ENCODE results near the gene IVNS1ABP. TPM values are rescaled to one million over a fixed set of nuclear protein-coding genes. Genes with fewer than 3 reads are reported as not detected.

The IVNS1ABP gene
- polyA plus RNA-seq, 1 donor: 68.0 TPM

DNA sequence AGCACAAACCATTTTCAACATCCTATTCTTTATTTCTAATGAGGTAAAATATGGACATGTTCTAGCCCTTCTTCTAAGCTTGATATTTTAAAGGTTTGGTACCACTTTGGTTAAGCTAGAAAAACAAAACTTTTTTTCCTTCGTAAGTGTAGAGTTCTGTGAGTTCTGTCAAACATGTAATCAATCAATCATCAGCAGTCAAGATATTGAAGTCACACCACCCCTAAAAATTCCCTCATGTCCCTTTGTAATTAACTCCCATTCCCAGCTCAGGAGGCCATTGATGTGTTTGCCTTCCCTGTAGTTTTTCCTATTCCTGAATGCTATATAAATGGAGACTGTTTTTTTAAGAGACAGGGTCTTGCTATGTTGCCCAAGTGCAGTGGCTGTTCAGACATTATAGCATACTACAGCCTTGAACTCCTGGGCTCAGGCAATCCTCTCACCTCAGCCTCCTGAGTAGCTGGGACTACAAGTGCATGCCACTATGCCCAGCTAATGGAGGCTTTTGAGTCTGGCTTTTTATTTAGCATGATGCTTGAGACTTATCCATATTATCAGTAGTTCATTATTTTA lies 23.0 kb downstream of the IVNS1ABP start:
- no peak for DNase-seq (ENCODE audit: low read depth)

DNA sequence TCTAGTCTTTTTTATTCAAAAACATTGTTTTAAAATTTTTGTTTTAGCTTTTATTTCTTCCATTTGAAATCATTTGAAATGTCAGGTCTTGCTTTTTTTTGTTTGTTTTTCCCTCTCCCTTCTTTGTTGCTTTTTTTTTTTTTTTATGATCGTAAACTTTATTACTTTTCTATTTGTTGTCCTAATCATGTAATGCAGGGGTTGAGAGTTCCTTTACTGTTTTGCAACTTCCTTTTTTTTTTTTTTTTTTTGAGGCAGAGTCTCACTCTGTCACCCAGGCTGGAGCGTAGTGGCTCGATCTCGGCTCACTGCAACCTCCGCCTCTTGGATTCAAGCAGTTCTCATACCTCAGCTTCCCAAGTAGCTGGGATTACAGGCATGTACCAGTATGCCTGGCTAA lies 24.8 kb downstream of the IVNS1ABP start:
- DNase-seq (ENCODE audit: low read depth): no peak

DNA sequence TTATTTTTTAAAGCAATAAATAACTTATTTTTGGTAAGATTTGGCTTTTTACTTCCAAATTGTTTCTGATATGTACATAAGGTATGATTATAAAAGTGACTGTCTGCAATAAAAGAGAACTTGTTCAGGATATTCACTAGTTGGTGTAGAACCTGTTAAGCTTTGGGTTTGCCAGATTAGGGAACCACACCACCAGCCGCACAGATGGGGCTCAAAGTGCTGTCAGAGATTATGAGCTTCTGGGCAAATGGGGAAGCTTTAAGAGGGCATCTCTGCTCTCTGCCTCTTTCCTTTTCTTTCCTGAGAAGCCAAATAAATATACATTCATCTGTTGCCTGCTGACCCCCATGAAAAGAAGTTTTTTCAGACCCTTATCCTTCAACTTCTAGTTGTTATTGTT lies 25.4 kb downstream of the IVNS1ABP start:
- DNase-seq (ENCODE audit: low read depth): no peak

DNA sequence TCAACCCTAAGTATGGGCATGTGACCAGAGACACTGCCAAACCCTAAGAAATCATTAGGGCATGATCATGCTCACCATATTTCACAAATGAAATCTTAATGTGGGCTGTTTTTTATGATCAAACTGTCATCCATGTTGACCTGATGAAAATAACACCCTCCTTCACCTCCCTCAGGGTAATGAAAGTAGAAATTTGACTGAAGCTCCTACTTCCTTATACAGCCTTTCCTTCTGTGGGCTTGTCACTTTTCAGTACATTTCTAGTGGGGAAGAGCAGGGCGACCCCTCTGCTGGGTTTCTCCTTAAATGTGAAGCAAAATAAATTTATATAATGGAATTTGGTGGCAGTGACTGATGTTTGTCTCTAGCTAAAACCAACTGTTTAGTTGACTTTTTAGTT lies 25.9 kb downstream of the IVNS1ABP start:
- no peak for DNase-seq (ENCODE audit: low read depth)

DNA sequence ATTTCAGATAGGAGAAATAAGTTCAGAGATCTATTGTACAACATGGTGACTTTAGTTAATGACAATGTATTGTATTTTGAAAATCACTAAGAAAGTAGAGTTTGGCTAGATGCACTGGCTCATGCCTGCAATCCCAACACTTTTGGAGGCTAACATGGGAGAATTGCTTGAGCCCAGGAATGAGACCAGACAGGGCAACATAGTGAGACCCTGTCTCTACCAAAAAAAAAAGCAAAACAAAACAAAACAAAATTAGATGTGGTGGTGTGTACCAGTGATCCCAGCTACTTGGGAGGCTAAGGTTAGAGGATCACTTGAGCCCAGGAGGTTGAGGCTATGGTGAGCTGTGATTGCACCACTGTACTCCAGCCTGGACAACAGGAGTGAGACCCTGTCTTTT lies 27.2 kb downstream of the IVNS1ABP start:
- DNase-seq (ENCODE audit: low read depth): no peak

DNA sequence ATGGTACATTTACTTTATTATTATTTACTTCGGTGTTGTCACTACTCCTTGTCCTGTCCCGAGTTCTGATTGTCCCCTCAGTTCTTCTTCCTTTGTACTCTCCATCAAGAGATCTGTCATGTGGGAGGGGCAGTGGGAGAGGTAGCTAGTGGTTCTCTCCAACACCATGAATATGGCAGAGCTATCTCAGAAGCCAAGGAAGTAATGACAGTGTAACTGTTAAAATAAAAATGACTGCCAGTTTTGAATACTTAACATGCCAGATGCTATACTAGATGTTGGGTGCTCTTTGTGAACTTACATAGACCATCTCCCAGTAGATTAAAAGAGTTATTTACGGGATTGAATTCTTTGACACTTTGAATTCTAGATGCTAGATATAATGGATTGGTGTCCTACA lies 28.6 kb downstream of the IVNS1ABP start:
- no peak for DNase-seq (ENCODE audit: low read depth)

DNA sequence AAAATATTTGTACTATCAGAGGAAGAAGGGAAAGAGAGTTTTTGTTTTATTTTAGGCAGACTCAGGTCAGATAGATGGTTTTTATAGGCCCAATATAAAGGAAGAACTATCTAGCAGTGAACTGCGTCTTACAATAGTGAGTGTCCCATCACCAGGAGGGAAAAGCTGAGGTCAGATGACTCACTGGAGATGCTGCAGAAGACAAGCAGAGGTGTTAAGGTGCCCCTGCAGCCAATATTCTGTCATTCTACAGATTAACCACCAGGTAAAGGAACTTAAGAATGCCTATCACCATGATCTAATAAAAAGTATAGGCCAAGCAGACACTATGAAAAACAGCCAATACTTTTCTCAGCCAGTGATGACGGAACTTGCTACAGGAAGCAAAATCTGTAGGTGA lies 29.6 kb downstream of the IVNS1ABP start:
- DNase-seq (ENCODE audit: low read depth): no peak

DNA sequence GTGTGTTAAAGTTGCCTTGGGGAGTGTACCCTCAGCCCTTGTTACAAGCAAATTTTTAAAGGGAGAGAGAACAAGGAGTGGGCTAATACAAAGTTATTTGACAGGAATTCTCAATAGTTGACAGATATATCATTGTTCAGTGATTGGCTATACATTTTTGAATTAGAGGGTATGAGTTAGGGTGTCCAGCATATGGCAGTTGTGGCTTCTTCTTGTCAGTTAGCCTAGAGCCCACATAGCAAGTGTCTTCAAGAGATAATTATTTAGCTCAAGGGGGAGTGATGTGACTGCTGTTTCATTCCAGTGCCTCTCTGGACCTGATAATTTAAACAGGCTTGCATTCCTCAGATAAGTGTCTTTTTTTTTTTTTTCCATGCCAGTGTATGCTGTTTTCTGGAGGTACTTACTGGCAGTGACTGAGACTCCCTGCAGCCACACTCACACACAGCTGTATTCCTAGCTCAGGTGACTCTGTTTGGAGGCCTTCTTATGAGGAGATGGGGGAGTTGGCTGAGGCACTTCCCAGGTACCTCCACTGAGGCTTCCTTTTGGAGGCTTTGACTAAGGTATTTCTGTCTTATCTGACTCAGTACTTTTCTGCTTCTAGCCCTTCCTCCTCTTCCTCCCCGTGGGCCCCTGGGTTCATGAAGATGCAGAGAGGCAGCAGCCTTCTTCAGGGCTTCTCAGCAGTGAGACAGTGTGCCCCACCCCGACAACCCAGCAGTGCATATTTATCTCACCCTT lies 32.3 kb downstream of the IVNS1ABP start:
- no peak for DNase-seq (ENCODE audit: low read depth)

DNA sequence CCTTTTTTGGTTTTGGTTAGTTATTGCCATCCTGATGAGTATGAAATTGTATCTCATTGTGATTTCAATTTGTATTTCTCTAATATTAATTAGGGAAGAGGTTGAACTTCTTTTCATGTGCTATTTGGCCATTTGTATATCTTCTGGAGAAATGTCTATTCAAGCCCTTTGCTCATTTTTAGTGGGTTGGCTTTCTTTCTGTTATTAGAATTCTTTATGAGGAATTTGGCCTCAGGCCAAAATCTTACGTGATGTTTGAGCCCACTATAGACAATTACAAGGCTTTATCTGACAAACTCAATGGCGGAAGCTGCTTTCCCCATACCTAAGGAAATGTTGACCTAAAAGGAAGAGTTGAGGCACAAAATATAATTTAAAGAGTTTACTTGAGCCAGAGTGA lies 32.9 kb downstream of the IVNS1ABP start:
- DNase-seq (ENCODE audit: low read depth): no peak

DNA sequence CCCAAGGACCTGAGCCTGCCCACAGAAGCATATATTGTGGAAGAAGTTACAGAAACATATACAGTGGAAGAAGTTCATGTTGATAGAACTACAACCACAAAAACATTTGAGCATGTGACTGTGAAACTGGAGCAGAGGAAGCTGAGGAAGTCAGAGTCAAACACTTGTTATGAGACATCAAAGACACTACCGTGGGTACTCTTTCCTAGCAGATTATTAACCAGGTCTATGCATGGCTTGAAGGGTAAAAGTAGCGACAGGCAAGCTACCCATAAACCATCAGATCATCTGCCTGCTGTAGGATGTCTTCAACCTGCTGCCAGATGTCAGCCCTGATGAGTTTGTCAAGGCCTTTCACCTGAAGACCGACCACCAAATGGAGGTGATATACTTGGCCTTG lies 35.8 kb downstream of the IVNS1ABP start:
- no peak for DNase-seq (ENCODE audit: low read depth)

DNA sequence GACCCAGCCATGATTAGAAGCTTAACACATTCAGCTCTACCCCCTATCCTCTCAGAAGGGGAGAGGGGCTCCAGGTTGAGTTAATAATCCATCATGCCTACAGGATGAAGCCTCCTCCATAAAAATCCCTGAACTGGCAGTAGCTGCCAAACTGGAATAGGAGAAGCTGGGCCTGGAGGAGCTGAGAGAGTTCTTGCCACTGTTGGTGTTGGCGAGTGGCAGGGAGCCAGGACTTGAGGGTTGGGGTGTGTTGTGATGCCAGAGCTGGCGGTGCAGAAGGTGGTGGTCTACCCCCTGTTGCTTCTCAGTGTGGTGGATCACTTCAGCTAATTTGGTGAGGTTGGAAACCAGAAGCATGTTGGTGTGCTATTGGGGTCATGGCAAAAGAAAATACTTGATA lies 36.5 kb downstream of the IVNS1ABP start:
- DNase-seq (ENCODE audit: low read depth): no peak

DNA sequence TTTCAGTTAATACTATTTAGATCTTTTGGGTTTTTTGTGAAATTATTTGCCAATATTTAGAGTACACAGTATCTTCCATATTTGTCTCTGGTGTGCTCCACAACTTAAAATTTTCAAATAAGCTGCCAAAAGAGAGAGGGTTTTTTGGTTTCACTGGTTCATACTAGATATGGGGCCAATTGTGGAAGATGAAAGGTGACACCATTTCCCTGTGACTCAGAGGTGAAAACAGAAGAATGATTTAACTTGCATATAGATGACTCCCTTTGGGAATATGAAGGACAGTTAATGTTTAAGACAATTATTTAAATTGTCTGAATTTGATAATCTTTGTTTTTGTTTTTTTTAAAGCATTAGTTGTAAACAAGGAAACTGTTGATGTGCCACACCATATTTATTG lies 37.5 kb downstream of the IVNS1ABP start:
- DNase-seq (ENCODE audit: low read depth): no peak

DNA sequence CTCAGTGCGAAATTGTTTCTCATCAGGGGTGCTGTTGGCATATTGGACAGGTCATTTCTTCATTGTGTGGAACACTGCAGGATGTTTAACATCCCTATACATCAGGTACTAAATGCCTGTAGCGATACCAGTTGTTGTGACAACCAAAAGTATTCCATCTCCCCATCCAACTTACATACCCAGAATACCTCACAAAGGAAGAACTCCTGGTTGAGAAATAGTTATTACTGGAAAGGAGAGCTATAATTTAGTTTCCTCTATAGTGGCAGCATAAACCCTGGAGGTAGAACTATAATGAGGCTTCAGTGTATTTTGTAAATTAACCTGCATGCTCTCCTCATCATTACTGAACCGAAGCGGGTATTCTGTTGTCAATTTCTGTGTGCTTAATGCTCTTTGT lies 45.1 kb downstream of the IVNS1ABP start:
- no peak for DNase-seq (ENCODE audit: low read depth)

DNA sequence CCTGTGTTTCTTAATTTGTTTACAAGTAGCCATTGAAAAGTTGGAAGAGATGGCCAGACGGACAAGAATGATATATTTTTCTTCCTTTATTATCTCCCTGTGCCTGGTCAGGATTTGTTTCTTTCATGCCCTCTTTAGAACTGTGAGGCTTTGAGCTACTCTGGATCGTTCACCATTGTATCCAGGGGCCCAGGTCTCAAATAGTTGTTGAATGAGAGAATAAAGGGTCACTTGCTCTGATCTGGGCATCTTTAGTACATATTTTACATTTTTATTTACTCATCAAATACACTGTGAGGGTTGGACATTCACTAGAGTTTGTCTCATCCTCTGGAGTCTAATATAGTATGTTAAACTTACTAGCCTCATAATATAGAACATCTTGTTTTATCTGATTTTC lies 48.7 kb downstream of the IVNS1ABP start:
- no peak for DNase-seq (ENCODE audit: low read depth)

DNA sequence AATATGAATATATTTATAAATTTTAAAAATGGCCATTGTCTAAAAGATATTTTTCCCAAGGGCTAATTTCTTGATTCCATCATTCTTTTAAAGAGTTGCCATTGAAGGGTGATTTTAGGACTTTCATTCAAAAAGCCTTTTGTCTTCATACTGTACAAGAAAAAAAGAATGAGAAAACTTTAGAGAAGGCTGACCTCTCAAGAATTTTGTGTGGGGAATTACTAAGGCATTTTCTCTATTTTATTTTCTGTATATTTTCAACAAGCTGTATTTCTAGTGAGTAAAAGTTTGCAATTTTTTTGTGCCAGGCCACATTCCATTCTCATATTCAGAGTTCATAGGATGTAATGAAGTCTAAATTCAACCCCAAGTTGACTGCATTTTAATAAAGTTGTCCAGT lies 49.3 kb downstream of the IVNS1ABP start:
- no peak for DNase-seq (ENCODE audit: low read depth)

DNA sequence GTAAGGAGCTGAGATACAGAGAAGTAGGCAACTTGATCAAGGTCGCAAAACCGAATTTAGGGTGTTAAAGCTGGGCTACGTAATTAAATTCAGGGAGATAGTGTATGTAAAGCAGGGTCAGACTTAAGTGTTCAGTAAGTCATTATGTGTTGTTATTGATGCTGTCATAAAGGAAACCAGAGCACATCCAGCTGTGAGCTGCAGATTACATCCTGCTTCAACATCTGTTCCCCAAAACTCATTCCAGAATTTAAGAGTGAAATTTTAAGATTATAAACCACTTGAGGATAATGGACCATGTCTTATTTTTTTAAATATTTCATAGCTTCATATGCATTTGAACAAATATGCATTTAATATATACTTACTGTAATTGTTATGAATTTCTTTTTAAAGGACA lies 49.7 kb downstream of the IVNS1ABP start:
- DNase-seq (ENCODE audit: low read depth): peak; percentile 24

DNA sequence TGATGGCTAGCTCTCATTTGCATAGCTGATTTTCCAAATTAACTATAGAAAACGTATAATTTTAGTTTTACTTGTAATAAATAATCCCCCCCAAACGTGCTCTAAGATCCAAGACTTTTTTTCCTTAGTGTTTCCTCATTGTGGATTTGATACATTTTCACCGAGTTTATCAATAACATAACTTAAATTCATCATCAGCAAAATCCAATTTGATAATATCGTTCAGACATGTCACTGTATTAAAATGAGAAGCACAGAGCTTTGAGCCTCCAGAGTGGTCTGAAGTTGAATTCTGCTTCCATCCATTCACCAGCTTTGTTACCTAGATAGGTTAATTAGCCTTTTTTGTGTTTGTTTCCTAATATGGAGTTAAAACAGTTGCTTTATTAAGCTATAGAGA lies 51.7 kb downstream of the IVNS1ABP start:
- no peak for DNase-seq (ENCODE audit: low read depth)

DNA sequence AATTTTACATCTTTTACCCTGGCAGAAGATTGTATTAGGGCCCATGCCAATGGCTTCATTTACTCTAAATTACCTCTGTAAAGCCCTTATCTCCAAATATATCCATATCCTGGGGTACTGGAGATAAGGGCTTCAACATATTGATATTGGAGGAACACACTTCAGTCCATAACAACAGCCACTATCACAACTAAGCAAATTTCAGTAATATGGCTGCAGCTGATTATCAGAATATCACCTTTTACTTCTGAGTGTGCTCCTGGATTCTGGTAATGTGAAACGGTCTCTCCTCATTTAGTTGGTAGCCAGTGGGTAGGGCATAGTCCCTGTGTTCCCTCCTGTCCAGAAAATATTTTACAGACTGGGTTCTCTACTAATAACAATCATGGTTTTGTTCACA lies 53.3 kb downstream of the IVNS1ABP start:
- no peak for DNase-seq (ENCODE audit: low read depth)

DNA sequence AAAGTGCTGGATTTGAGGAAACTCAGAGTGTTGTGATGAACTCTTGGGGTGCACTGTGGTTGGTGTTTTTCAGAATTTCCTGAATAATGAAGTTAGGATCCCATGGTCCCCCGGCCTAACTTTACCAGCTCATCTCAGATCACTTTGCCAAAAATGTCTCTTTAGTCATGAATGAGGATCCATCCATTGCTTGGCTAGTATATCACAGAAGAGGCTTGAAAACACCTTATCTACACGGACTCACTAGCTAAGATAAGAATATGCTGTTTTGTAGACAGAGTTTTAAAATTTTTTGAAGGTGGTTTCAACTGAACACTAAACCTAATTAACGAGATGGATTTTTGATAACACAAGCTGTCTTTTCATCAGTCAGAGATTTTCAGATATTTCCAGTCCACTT lies 53.8 kb downstream of the IVNS1ABP start:
- DNase-seq (ENCODE audit: low read depth): no peak

DNA sequence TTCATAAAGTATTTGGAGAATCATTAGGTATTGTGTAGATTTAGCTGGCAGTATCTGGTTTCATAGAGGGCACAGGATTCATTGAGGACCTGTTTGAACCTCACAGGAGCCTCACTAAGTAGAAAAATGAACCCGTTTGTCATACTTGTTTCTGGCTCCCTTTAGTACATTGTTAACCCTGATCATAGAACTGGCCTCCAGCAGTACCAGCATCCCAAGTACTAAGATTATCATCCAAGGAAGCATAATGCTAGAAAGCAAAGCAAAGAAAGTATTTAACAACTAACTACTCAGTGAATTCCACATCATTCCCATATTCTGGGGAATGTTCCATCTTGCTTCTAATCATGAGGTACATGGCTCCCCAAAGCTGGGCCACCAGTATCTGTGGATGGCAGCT lies 54.9 kb downstream of the IVNS1ABP start:
- no peak for DNase-seq (ENCODE audit: low read depth)

DNA sequence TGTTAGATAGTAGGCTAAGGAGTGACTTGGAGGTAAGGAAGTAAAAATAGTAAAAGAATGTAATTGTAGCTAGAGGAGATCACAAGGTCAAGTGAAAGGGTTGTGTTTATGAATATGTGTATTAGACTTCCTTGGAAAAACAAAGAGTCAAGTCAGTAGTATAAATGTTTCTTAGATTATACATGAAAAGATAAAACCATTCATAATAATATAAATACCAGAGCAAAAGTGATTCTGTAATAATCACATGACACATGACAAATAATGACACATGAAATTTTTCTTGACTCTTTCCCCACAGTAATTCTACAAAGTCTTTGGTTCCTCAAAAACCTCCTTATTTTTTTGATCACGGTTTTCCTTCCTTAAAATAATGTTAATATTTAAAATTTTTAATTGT lies 56.4 kb downstream of the IVNS1ABP start:
- no peak for DNase-seq (ENCODE audit: low read depth)

DNA sequence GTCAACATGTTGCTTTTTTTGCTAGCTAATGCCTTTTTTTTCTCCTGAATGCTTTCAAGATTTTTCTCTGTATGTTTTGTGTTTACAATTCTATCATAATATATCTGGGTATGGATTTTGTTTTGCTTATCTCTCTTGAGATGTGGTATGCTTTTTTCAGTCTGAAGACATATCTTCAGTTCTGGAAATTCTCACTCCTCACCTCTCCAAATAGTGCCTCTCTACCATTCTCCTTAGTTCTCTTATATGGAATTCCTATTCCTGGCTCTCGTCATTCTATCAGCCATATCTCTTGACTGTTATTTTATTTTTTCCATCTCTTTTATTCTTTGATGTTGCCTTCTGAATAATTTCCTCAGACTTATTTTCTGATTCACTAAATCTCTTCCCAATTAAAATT lies 58.4 kb downstream of the IVNS1ABP start:
- no peak for DNase-seq (ENCODE audit: low read depth)

DNA sequence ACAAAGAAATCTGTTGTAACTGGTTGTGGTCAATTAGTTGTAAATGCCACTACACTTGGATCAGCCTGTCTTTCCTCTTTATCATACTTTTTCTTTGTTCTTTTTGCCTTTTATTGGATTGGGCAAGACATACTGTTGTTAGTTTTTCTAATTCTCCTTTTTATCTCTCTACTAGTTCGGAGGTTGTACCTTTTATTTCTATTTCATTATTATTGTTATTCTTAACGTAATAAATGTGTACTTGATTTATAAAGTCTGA lies 59.2 kb downstream of the IVNS1ABP start:
- DNase-seq (ENCODE audit: low read depth): no peak

All from forelimb muscle (tissue), 1 donor.